ENCODE measurements around the gene PPP1R14D. TPM values are rescaled to one million over a fixed set of nuclear protein-coding genes. Genes with fewer than 3 reads are reported as not detected.

The PPP1R14D gene
- total RNA-seq, 1 experiment from 2014 or later = 0.33 TPM

GRCh38 chr15:40836020-40836419 is 7.5 kb upstream of the PPP1R14D start:
- POLR2A ChIA-PET (ENCODE audit: unreplicated experiment) = no interaction called here
- peaks cover 5% of the 10 kb centered on the region for H3F3A ChIP-seq (ENCODE audit: low read length, unreplicated experiment)
- H3K4me2 ChIP-seq (ENCODE audit: low read length) = peak overlapping the region; percentile 80
- no peak; the same call in 1 of the 2 replicates for ATAC-seq
- H2AFZ ChIP-seq (ENCODE audit: low read length) = no peak overlapping the region
- intact Hi-C loops (cut with micrococcal nuclease) = no loop called here
- DNase-seq = no peak
- no peak overlapping the region for H3K4me3 ChIP-seq (ENCODE audit: low read length)
- H4K20me1 ChIP-seq (ENCODE audit: low read length) = no peaks in the 10 kb centered on the region
- peak overlapping the region; percentile 74 for H3K27ac ChIP-seq (ENCODE audit: low read length)
- no TSS peak for BruUV-seq (replicated peaks)
- H3K9me3 ChIP-seq (ENCODE audit: low read length) = no peaks in the 10 kb centered on the region
- H3K9ac ChIP-seq (ENCODE audit: low read length) = no peak overlapping the region
- H3K9me2 ChIP-seq (replicated peaks; ENCODE audit: low read length) = no peaks in the 10 kb centered on the region
- no peaks in the 10 kb centered on the region for H3K36me3 ChIP-seq (ENCODE audit: low read depth, low read length)
- H3K27me3 ChIP-seq (ENCODE audit: low read length) = no peaks in the 10 kb centered on the region
- H3K4me1 ChIP-seq (ENCODE audit: insufficient read depth, low read length) = peaks cover 21% of the 10 kb centered on the region
- CTCF ChIA-PET = no interaction called here
- TF ChIP-seq CTCF (conservative IDR thresholded peaks at IDR 0.05; ENCODE audit: low read depth, low read length) (no peak), EZH2phosphoT487 (IDR thresholded peaks at IDR 0.05; ENCODE audit: borderline replicate concordance, low read length) (no peak)
- no peaks in the 10 kb centered on the region for H3K79me2 ChIP-seq (ENCODE audit: low read length)

- H3K4me3 ChIP-seq (ENCODE audit: low read length) = no peak overlapping the region
- intact Hi-C loops (cut with micrococcal nuclease) = no loop called here
- no peaks in the 10 kb centered on the region for H3K27me3 ChIP-seq (ENCODE audit: low read length)
- TF ChIP-seq CTCF (conservative IDR thresholded peaks at IDR 0.05; ENCODE audit: low read depth, low read length) (no peak), EZH2 (IDR thresholded peaks at IDR 0.05; ENCODE audit: low read length, unreplicated experiment) (no peak), EZH2phosphoT487 (IDR thresholded peaks at IDR 0.05; ENCODE audit: borderline replicate concordance, low read length) (no peak)
- H4K20me1 ChIP-seq (ENCODE audit: low read length) = no peaks in the 10 kb centered on the region
- no peak overlapping the region for H2AFZ ChIP-seq (ENCODE audit: low read length)
- no peak overlapping the region for H3K27ac ChIP-seq (ENCODE audit: low read length)
- no peak overlapping the region for H3K4me2 ChIP-seq (ENCODE audit: low read length)
- H3K9me2 ChIP-seq (replicated peaks; ENCODE audit: low read length) = no peaks in the 10 kb centered on the region
- H3K4me1 ChIP-seq (ENCODE audit: insufficient read depth, low read length) = peaks cover 25% of the 10 kb centered on the region
- no peaks in the 10 kb centered on the region for H3K9me3 ChIP-seq (ENCODE audit: low read length)
- ChIA-PET POLR2A (ENCODE audit: unreplicated experiment) (no interaction called here), CTCF (no interaction called here)
- H3K79me2 ChIP-seq (ENCODE audit: low read length) = no peaks in the 10 kb centered on the region
- H3K36me3 ChIP-seq (ENCODE audit: low read depth, low read length) = no peaks in the 10 kb centered on the region
- ATAC-seq (no peak), DNase-seq (no peak)
- H3K9ac ChIP-seq (ENCODE audit: low read length) = no peak overlapping the region
- BruUV-seq (replicated peaks) = no TSS peak
- peaks cover 5% of the 10 kb centered on the region for H3F3A ChIP-seq (ENCODE audit: low read length, unreplicated experiment)
Observed at GRCh38 chr15:40832903-40833302, 4.4 kb upstream of the PPP1R14D start.

GRCh38 chr15:40831861-40832260 is 3.4 kb upstream of the PPP1R14D start:
- Histone ChIP-seq H3K9me2 (replicated peaks; ENCODE audit: low read length) (no peaks in the 10 kb centered on the region), H4K20me1 (ENCODE audit: low read length) (no peaks in the 10 kb centered on the region), H3F3A (ENCODE audit: low read length, unreplicated experiment) (peaks cover 5% of the 10 kb centered on the region), H3K4me1 (ENCODE audit: insufficient read depth, low read length) (peaks cover 26% of the 10 kb centered on the region), H3K27me3 (ENCODE audit: low read length) (no peaks in the 10 kb centered on the region), H3K79me2 (ENCODE audit: low read length) (no peaks in the 10 kb centered on the region), H2AFZ (ENCODE audit: low read length) (no peak overlapping the region), H3K27ac (ENCODE audit: low read length) (no peak overlapping the region), H3K4me3 (ENCODE audit: low read length) (no peak overlapping the region), H3K9me3 (ENCODE audit: low read length) (no peaks in the 10 kb centered on the region), H3K36me3 (ENCODE audit: low read depth, low read length) (no peaks in the 10 kb centered on the region), H3K9ac (ENCODE audit: low read length) (no peak overlapping the region), H3K4me2 (ENCODE audit: low read length) (no peak overlapping the region)
- TF ChIP-seq CTCF (conservative IDR thresholded peaks at IDR 0.05; ENCODE audit: low read depth, low read length) = no peak
- no peak for TF ChIP-seq EZH2 (IDR thresholded peaks at IDR 0.05; ENCODE audit: low read length, unreplicated experiment)
- no peak for TF ChIP-seq EZH2phosphoT487 (IDR thresholded peaks at IDR 0.05; ENCODE audit: borderline replicate concordance, low read length)
- ChIA-PET CTCF (no interaction called here), POLR2A (ENCODE audit: unreplicated experiment) (no interaction called here)
- BruUV-seq (replicated peaks) = no TSS peak
- DNase-seq (no peak), ATAC-seq (no peak)
- intact Hi-C loops (cut with micrococcal nuclease) = no loop called here
